ENCODE data around the gene ARMH3. TPM values are rescaled to one million over a fixed set of nuclear protein-coding genes. Genes with fewer than 3 reads are reported as not detected.

The ARMH3 gene
- total RNA-seq, 1 donor from 2014 or later = 18.1 TPM

- peak; percentile 81 for DNase-seq (ENCODE audit: low spot score)
- no peaks in the 10 kb centered on the region for H3K9me3 Mint-ChIP-seq (ENCODE audit: low read depth)
- H3K4me1 Mint-ChIP-seq (ENCODE audit: low read depth) = peaks cover 28% of the 10 kb centered on the region
- H3K4me3 Mint-ChIP-seq (ENCODE audit: unreplicated experiment) = no peak overlapping the region
- no peak overlapping the region for H3K27ac Mint-ChIP-seq (ENCODE audit: unreplicated experiment)
- no peaks in the 10 kb centered on the region for H3K27me3 Mint-ChIP-seq (ENCODE audit: low read depth)
- TF ChIP-seq, protein P1, sequence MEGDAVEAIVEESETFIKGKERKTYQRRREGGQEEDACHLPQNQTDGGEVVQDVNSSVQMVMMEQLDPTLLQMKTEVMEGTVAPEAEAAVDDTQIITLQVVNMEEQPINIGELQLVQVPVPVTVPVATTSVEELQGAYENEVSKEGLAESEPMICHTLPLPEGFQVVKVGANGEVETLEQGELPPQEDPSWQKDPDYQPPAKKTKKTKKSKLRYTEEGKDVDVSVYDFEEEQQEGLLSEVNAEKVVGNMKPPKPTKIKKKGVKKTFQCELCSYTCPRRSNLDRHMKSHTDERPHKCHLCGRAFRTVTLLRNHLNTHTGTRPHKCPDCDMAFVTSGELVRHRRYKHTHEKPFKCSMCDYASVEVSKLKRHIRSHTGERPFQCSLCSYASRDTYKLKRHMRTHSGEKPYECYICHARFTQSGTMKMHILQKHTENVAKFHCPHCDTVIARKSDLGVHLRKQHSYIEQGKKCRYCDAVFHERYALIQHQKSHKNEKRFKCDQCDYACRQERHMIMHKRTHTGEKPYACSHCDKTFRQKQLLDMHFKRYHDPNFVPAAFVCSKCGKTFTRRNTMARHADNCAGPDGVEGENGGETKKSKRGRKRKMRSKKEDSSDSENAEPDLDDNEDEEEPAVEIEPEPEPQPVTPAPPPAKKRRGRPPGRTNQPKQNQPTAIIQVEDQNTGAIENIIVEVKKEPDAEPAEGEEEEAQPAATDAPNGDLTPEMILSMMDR (IDR thresholded peaks at IDR 0.05) = no peak
- no peaks in the 10 kb centered on the region for H3K36me3 Mint-ChIP-seq (ENCODE audit: low read depth)
Observed at GRCh38 chr10:101839416-101840063, 216.4 kb downstream of the ARMH3 start.

GRCh38 chr10:101839002-101839401 is 217.0 kb downstream of the ARMH3 start:
- DNase-seq (ENCODE audit: low spot score) = no peak
- TF ChIP-seq, protein P1 (IDR thresholded peaks at IDR 0.05) = no peak
- Mint-ChIP-seq H3K27me3 (ENCODE audit: low read depth) (no peaks in the 10 kb centered on the region), H3K9me3 (ENCODE audit: low read depth) (no peaks in the 10 kb centered on the region), H3K4me3 (ENCODE audit: unreplicated experiment) (no peak overlapping the region), H3K27ac (ENCODE audit: unreplicated experiment) (no peak overlapping the region), H3K4me1 (ENCODE audit: low read depth) (peaks cover 23% of the 10 kb centered on the region), H3K36me3 (ENCODE audit: low read depth) (no peaks in the 10 kb centered on the region)

GRCh38 chr10:101838416-101838970 is 217.5 kb downstream of the ARMH3 start:
- peak; percentile 29 for DNase-seq (ENCODE audit: low spot score)
- TF ChIP-seq, protein P1 (IDR thresholded peaks at IDR 0.05) = no peak
- no peaks in the 10 kb centered on the region for H3K36me3 Mint-ChIP-seq (ENCODE audit: low read depth)
- H3K27ac Mint-ChIP-seq (ENCODE audit: unreplicated experiment) = no peak overlapping the region
- H3K27me3 Mint-ChIP-seq (ENCODE audit: low read depth) = no peaks in the 10 kb centered on the region
- H3K9me3 Mint-ChIP-seq (ENCODE audit: low read depth) = no peaks in the 10 kb centered on the region
- H3K4me1 Mint-ChIP-seq (ENCODE audit: low read depth) = peaks cover 22% of the 10 kb centered on the region
- H3K4me3 Mint-ChIP-seq (ENCODE audit: unreplicated experiment) = no peak overlapping the region

DNA sequence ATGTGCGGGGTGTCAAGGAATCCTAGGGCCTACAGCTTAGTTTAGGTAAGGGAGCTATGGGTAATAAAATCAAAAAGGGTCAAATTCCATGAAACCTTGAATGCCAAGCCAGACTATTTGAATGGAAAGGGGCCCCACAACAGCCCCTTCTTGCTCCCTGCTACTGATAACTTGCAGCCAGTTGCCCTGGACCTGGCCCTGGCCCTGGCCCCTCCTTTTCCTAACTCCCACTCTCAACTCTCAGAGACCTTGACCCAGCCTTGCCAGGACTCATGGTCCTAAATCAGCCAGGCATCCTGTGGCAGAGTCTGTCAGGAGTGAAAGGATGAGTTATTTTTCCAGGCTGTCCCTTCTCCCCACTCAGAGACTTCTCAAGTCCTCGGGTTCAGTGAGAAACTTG is 218.2 kb downstream of the ARMH3 start:
- peaks cover 19% of the 10 kb centered on the region for H3K4me1 Mint-ChIP-seq (ENCODE audit: low read depth)
- TF ChIP-seq, protein P1 (IDR thresholded peaks at IDR 0.05) = no peak
- no peak overlapping the region for H3K4me3 Mint-ChIP-seq (ENCODE audit: unreplicated experiment)
- DNase-seq (ENCODE audit: low spot score) = peak; percentile 40
- no peaks in the 10 kb centered on the region for H3K9me3 Mint-ChIP-seq (ENCODE audit: low read depth)
- H3K36me3 Mint-ChIP-seq (ENCODE audit: low read depth) = no peaks in the 10 kb centered on the region
- H3K27ac Mint-ChIP-seq (ENCODE audit: unreplicated experiment) = no peak overlapping the region
- H3K27me3 Mint-ChIP-seq (ENCODE audit: low read depth) = no peaks in the 10 kb centered on the region

- H3K9me3 Mint-ChIP-seq (ENCODE audit: low read depth) = no peaks in the 10 kb centered on the region
- DNase-seq (ENCODE audit: low spot score) = peak; percentile 32
- no peak overlapping the region for H3K4me3 Mint-ChIP-seq (ENCODE audit: unreplicated experiment)
- H3K36me3 Mint-ChIP-seq (ENCODE audit: low read depth) = no peaks in the 10 kb centered on the region
- H3K27ac Mint-ChIP-seq (ENCODE audit: unreplicated experiment) = no peak overlapping the region
- TF ChIP-seq, protein P1 (IDR thresholded peaks at IDR 0.05) = no peak
- peaks cover 23% of the 10 kb centered on the region for H3K4me1 Mint-ChIP-seq (ENCODE audit: low read depth)
- no peaks in the 10 kb centered on the region for H3K27me3 Mint-ChIP-seq (ENCODE audit: low read depth)
Observed at GRCh38 chr10:101835362-101835761, 220.6 kb downstream of the ARMH3 start.
